ELF-1 (cell line): Measurements from ENCODE around the gene IER2.
A peak's percentile ranks its signal among the peaks of the same experiment; 100 is the strongest.
"Not testable (repeated sequence)": the region's sequence is repeated elsewhere in the genome, so short reads cannot be mapped to it uniquely, and the experiment has no call there.

Source experiments
- DNase-seq: peaks from one replicate; pipeline ENCODE4 v3.0.0-alpha.2; 2016; ENCODE audit warnings: low read depth, low spot score

Gene IER2

GRCh38 chr19:13138171-13138915 is 11.9 kb upstream of the IER2 start:
- no peak for DNase-seq

DNA sequence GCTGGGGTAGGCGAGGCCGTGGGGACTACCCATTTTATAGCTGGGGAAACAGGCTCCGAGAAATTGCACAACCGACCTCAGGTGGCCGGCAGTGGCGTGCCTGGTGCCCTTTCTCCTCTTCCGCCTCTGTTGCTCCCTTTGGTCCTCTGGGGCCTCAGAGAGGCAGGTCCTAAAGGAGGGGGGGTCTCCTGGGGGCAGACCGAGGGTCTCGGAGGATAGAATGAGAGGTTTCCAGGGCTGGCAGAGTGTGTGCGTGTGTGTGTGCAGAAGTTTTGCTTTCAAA is 11.4 kb upstream of the IER2 start:
- DNase-seq: no peak

- DNase-seq: no peak
Observed at GRCh38 chr19:13139633-13140311, 10.4 kb upstream of the IER2 start.

- no peak for DNase-seq
Observed at GRCh38 chr19:13146763-13147563, 3.2 kb upstream of the IER2 start.

DNA sequence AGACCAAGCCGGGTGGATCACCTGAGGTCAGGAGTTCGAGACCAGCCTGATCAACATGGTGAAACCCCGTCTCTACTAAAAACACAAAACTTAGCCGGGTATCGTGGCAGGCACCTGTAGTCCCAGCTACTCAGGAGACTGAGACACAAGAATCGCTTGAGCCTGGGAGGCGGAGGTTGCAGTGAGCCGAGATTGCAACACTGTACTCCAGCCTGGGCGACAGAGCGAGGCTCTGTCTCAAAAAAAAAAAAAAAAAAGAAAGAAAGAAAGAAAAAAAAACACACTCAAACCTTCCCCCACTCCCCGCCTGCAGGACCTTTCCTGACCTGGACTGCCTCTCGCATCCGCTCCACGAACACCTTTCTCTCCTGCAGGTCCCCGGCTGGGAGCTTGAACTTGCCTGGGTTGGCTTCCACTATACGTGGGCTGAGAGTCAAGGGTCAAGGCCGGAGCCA is 1.0 kb upstream of the IER2 start:
- not testable (repeated sequence) for DNase-seq

DNA sequence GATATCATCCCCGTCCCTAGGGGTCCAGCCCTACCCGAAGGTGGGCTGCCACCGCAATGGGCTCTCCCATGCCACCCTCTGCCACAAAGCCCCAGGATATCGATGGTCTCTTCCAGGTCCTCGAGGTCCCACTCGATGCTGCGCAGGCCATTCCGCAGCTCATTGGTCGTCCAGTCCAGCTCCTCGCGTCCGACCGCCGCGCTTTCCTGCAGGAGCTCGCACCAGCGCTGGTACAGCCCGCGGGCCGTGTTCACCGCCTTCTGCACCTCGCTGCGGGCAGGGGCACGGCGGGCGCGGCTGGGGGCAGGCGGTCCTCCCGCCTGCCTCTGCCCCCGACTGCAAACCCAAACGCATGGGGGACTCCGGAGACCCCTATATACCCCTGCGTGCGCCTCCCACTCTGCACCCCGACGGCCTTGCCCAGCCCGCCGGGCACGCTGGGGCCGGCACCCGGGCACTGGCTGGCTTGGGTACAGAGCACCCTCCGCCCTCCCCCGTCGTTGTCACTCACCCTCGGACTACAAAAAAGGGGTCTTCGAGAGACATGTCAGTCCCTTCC is 504 bp upstream of the IER2 start:
- peak; percentile 60 for DNase-seq

- DNase-seq: peak; percentile 31
Observed at GRCh38 chr19:13150931-13151604, 857 bp downstream of the IER2 start.

DNA sequence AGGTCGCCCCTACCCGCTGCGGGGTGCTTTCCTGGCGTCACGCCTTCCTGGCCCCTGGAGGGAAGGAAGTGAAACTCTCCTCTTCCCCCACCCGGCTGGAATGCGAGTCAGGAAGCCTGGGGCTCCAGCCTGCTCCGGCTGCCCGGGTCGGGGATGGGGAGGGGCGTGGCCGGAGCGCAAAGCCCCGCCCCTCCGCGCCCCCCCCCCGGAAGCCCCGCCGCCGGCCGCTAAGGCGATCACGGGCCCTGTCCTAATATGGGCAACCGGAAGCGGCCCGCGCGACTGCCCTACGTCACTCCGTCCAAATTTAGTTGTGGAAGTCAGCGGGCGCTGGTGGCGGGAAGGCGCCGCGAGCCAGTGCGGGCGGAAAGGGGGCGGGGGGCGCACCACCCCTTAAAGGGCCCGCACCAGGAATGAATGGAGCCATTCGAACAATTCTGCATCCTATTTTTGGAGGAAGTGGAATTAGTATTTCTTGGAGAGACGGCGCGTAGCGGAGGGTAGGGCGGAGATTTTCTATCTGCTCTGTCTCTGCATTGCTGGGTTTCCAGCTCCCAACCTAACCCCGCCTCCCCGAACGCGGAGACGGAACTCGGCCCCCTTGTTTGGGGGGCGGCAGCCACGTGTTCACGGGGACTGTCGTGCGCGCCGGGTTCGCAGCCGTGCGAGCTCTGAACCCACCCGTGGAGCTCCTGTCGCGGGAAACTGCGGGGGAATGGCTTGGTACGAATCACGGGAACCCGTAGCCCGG is 1.6 kb downstream of the IER2 start:
- peak; percentile 97 for DNase-seq

GRCh38 chr19:13152356-13152973 is 2.3 kb downstream of the IER2 start:
- DNase-seq: no peak

DNA sequence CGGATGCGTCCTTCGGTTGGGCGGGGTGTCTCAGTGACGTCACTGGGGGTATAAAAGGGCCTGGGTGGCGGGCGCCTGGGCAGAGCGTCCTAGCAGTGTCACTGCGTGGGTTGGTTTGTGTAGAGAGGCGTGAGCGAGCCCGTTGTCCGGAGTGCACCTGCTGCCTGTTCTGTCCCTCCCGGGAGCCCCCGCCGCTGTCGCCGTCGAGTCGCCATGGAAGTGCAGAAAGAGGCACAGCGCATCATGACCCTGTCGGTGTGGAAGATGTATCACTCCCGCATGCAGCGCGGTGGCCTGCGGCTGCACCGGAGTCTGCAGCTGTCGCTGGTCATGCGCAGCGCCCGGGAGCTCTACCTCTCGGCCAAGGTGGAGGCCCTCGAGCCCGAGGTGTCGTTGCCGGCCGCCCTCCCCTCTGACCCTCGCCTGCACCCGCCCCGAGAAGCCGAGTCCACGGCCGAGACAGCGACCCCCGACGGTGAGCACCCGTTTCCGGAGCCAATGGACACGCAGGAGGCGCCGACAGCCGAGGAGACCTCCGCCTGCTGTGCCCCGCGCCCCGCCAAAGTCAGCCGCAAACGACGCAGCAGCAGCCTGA is 2.9 kb downstream of the IER2 start:
- peak; percentile 98 for DNase-seq

GRCh38 chr19:13153569-13154240 is 3.5 kb downstream of the IER2 start:
- DNase-seq: peak; percentile 67

DNA sequence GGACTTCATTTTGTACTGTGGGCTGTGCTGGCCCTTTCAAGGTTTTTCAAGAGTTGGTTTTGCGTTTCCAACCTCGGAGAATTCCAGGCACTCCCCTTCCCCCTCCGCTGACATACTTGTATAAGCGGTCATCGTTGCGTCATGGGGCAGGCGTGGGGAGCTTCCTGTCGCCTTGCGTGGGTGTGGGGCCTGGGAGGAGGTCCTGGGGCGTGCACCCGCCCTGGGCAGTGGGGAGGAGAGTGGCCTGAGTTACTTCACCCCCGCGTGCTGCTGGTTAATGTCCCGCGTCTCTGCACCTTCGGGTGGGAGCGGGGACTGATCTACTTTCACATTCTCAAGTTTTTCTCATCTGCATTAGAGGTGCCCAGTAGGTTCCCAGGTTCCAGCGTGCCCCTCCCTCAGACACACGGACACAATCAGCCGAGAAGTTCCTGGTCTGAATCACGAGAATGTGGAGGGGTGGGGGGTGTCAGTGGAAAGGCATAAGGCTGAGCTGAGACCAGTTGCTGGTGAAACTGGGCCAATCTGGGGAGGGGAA is 4.1 kb downstream of the IER2 start:
- peak; percentile 79 for DNase-seq

DNA sequence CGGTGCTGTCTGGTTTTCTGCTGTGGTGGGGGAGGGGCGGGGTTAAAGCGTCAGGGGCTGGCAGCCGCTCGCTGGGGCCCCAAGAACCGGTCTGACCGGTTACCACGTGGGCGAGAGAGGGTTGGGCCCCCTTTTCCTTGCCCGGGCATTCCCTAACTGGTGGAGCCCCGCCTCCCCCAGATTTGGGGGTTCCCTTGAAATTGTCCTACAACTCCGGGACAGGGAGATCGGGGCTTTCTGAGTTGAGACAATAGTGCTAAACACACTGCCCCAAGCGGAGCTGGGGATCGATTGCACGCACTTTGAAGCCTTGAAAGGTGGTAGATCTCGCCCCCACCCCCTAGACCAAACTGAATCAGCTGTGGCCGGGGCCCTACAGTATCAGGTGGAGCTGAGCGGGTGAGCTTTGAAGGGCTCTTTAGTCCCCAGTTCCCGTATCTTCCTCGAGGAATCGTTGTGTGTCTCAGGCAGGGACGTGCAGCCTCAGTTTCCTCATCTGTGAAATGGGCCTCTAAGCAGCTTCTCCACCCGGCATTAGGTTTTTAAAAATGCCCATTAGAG is 4.8 kb downstream of the IER2 start:
- peak; percentile 96 for DNase-seq

DNA sequence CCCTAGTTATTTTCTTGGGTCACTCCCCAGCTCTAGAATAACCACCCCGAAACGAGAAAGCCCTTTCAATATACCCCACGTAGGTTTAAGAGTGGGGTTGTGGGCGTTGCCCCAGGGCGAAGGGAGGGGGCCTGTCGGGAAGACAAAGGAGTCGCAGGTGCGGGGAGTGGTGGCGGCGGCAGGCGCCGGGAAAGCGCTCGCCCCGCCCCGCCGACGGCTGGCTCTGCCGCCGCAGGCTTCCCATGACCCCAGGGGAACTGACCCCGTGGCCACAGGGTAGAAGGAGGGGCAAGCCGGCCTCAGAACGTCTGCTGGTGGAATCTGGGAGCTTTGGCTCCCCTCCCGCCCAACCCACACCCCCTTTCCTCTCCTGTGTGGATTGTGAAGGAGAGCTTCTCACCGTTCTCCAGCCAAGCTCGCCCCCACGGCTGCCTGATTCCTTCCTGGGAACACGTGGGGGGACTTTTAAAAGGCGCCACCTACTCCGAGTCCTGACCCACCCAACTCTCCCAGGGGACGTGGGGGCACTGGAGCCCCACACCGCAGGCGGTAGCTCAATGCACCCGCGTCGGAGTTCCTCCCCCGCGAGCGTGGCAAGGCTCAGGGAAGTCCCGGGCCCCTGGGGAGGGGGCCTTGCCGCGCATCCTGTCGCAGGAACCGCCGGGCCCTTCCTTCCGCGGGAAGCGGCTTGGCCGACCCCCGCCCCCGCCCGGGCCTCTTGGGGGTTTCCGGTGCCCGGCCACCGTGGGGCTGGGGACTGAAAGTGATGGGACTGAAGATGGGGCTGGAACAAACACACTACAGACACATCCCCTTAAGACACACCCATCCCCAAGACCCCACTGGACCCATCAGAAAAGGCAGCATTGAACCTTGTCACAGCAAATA is 5.5 kb downstream of the IER2 start:
- DNase-seq: peak; percentile 75

DNA sequence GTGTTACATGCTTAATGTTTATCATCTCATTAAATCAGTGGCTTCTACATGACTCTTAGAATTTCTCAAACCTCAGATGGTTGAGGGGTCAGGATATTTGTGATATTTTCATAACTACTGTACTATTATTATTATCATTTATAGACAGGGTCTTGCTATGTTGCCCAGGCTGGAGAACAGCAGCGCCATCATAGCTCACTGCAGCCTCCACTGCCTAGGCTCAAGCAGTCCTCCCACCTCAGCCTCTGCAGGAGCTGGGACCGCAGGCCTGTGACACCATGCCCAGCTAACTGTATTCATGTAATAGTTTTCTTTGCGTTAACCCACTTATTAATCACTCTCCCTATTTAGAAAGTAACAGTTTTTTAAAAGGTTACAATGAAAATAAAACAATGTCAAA is 9.5 kb downstream of the IER2 start:
- DNase-seq: no peak

GRCh38 chr19:13160557-13160956 is 10.3 kb downstream of the IER2 start:
- DNase-seq: no peak

DNA sequence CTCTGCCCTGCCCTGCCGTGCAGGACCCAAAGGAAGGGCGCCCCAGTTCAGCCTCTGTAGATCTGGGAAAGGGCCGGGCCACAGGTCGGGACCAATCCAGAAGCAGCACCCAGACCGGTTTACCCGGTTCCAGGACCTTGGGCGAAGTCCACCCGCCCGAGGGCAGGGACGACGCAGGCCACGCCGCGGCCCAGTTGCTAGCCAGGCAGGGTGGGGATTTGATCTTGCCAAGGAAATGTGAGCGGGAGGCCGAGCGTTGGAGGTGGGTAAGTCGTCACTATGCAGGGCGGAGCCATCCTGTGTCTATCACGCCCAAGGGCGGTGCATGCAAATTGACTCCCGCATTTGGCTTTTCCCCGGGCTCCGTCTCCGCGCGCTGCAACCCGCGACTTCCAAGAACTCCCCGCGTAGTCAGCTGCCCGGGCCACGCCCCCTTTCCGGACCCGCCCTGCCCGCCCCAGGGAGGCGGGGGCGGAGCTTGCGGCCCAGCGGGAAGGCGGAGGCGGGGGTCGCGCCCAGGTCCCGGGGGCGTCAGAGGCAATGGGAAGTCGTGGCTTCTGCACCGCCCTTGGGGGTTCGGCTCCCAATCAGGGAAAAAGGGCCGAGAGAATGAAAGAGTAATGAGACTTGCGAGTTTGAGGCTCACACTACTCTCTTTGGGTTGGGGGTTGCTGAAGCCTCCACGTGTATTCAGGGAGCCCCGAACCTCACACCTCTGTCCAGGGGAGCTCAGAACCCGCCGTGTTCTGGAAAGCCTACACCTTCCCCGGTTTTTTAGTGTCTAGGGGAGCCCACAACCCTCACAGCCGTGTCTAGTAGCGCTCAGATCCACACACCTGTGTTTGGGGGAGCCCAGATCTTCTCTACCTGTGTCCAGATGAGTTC is 12.8 kb downstream of the IER2 start:
- peak; percentile 99 for DNase-seq
